ENCODE results near the gene TCFL5.

Gene TCFL5

DNA sequence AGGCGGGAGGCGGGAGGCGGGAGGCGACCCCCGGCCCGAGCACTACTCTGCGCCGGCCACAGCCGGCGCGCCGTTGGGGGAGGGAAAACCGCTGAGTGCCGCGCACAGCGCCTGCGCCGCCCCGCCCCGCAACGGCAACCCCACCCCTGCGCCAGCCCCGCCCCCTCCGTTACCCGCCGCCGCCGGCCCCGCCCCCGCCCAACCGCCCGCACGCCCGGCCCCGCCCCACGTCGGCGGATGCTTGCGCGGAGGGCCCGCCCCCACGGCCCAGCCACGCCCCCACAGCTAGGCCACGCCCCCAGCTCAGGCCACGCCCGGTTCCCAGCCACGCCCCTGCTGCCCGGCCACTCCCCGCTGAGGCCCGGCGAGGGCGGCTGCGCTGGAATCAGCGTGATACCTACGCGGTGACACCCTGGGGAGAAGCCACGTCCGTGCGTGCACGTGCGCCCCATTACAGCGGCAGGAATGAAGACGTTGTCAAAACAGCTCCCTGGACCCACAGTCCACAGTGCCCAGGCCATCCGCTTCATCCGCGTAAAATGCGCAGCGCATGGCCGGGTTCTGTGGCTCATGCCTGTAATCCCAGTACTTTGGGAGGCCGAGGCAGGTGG is at the start of gene TCFL5:
Gene TCFL5, minus strand, starts transcription at position 97 of the 611 bp plus-strand sequence. CDS start 152 bp downstream, outside the sequence.
- peak; percentile 93 for DNase-seq

DNA sequence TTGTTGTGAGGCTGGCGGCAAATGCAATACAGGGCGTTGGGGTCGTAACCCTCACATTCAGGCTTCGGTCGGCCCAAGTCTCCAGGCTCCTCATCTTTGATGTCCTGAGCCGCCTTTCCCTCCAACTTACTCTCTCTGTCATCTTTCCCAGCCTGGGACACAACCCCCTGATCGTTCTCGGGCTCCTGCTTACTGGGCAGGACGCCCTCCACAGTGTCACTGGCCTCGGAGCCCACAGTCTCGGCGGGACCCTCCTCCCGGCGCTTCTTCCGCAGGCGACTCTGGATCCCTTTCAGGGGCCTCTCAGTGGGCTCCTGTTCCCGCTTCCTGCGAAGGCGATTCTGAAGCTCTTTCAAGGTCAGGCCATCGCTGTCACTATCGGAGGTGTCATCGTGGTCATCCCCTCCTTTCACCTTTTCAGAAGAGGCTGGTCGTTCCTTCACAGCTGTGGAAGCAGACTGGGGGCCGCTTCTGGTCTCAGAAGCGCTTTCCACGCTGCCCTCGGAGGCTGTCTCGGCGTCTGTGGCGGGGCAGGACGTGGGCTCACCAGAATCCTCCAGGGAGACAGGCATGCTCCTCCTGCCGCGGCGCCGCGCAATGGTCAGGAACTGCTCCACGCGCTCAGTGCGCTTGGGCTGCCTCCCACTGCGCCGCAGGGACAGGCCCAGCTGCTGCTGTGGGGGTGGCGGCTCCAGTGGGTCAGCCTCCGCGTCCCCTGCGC is 49.3 kb upstream of the TCFL5 start:
- no peak for DNase-seq

DNA sequence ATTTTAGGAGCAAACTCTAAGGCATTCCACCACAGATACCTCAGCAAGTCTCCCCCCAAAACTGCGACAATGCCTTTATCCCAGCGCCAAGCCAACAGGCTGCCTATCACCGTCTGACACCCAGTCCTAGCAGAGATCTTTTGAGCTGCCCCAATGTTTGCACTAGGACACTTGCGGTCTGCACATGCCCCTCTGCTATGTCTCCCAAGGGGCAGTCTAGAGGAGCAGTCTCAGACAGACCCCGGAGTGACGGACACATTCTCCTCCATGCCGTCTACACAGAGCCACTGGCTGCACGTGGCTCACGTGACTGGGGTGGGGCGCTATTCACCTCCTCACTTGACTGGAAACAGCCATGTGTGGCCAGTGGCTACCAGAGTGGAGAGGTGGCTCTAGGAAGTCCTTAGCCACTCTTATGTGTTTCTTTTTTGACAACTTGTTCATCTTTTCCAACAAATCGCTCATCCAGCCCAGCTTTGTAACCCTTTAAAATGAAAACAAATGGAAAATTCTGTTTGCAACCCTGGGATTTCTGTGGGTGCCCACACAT is 48.7 kb upstream of the TCFL5 start:
- DNase-seq: no peak

GRCh38 chr20:62908971-62909791 is 47.6 kb upstream of the TCFL5 start:
- no peak for DNase-seq

- DNase-seq: no peak
Observed at GRCh38 chr20:62907384-62908317, 46.0 kb upstream of the TCFL5 start.

DNA sequence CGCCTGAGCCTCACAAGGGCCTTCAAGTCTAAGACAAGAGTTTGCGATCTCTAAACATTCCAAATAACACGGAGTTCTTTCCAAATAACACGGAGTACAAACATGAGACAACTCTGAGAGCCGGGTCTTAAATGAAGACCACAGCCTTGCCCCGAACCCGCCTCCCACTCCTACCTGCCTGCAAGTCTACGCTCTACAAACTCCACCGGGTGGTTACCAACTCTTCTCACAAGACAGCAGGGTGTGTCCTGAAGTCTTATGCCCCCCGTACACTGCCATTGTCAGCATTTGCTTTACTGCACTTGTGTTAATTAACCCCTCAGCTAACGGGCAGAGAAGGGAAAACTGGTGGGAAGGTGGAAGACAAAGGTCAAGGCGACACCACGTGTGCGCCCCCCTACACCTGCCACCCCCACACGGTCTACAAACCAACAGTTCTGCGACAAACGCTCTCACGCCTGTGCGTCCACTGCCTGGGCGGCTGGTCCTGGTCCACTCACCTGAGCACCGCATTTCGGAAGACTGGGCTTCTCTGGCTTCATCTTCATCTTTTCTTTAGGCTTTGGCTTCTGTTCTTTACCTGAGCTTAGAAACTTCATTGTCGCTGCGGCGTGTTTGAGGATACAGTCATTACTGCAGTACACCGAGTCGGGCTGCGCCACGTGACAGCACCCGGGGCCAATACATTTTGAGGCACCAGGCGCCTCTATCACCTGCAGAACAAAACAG is 45.2 kb upstream of the TCFL5 start:
- DNase-seq: no peak

- no peak for DNase-seq
Observed at GRCh38 chr20:62906209-62906608, 44.6 kb upstream of the TCFL5 start.

GRCh38 chr20:62905536-62906117 is 44.0 kb upstream of the TCFL5 start:
- DNase-seq: no peak

GRCh38 chr20:62902926-62903615 is 41.4 kb upstream of the TCFL5 start:
- DNase-seq: no peak

GRCh38 chr20:62901891-62902290 is 40.3 kb upstream of the TCFL5 start:
- no peak for DNase-seq

GRCh38 chr20:62900692-62901584 is 39.3 kb upstream of the TCFL5 start:
- no peak for DNase-seq

- peak; percentile 77 for DNase-seq
Observed at GRCh38 chr20:62900052-62900691, 38.5 kb upstream of the TCFL5 start.

- no peak for DNase-seq
Observed at GRCh38 chr20:62899633-62900051, 38.0 kb upstream of the TCFL5 start.

DNA sequence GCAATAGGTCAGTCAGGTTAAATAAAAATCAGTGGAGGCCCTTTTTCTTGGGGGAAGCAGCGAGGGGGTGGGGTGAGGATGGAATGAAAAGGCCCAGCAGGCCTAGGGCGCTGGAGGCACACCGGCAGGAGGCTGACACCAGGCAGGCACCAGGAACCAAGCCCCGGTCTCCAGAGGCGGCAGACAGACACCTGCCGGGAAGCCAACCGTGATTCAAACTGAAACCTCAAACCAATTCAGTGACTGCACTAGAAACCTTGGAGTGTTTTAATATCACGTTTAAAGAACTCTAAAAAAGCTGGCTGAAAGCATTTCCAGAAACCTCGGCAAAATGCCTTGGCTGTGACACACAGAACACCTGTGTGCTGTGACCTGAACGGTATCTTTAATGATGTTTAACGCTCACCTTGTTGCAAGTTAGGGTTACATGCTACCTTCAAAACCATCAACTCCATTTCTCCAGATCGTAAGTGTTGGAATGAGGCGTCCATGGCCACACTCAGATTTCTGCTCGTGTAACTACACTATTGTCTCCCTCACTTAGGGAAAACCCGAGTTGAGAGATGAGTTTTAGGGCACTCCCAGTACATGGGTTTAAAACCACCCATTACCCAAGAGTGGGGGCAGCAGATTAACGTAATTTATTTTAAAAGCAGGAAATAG is 37.5 kb upstream of the TCFL5 start:
- peak; percentile 33 for DNase-seq

DNA sequence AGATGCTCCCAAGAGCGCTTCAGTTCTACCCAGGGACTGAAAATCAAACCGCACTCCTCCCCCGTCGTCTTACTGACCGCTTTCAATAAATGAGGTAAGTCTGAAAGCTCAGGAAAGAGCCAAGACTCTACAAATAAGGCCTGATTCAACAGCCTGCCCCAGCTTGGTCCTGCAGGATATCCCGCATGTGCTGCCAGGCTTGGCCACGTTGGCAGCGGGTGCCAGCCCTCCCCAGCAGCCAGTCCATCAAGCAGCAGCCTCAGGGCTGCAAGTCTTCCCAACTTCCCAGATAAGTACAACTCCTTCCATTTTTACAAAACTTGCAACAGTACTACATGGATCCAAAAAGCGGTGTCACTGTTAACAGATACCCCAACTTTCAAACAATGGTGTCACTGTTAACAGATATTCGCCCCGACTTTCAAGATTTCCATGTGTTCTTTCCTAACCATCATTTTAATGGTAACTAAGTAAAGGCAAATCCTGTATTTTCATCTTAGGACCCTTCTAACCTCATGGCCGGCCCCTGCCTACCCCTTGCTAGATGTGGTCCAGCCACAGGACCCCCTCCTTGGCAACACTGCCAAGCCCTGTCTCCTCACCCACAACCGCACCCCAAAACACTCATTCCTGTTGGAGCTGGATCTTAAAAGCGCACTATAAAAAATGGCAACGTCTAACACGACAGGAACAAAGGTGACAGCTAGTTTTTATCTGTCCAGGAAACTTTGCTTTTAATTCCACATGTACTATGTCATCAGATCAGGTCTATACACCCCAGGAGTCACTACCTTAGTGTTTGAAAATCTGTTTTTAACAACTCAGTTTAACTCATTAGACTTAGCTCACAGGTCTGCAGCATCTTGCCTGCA is 36.7 kb upstream of the TCFL5 start:
- DNase-seq: no peak

DNA sequence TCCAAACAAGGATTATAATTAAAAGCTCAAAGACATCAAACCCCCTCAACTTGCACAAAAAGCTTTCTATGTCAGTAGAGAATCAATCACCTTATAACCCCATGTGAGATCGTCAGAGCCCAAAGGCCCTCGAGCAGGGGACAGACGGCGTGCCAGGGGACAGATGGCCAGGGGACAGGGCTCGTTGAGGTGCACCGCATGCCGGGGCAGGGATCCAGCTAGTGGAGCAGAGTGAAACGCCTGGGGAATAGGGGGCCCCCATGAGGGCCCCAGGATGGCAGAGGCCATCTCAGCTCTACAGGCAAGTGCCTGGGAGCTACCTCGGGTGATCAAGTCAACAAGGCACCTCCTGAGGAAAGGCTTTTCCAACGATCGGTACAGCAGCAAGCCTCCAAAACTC is 36.0 kb upstream of the TCFL5 start:
- no peak for DNase-seq

- DNase-seq: no peak
Observed at GRCh38 chr20:62896526-62896925, 34.9 kb upstream of the TCFL5 start.
